Measurements from ENCODE around the gene PLAU.

DNA sequence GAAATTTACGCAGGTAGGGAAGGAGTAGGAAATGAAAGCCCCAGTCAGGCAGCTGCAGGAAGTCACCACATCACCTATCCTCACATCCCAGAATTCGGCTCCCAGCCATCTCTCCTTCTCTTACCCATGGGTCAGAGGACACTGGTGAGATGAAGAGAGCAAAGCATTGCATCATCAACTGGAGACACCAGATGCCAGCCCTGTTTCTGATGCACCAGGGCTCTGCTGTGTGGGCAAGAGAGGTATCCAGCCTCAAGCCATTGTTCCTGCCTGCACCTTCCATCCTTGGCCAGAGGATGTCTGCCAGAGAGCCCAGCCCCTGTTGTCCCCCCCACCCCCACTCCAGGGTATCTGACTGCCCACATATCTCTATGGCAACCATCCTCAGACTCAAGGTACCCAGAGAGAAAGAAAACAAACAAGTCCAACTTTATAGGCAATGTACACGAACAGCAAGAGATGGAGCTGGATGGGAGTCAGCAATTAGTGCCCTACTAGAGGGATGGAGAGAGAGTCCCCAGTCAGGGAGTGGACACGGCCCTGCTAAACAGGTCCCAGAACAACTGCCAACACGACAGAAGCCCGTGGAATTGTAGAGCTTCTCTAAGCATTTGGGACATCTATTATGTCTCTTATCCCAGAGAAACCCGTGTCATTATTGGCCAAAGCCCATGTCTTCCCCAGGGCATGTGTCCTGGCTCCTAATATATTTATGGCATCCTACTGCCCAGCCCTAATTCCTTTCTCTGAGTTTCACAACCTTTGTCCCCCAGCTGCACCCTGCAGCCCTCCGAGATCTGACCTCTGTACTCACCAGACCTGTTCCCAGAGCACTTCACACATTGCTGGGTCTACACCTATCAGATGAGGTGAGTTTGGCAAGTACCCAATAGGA, 39.4 kb upstream of the PLAU start:
- no peak for TF ChIP-seq FOXM1 (IDR thresholded peaks at IDR 0.05; ENCODE audit: borderline replicate concordance)
- TF ChIP-seq BHLHE40 (IDR thresholded peaks at IDR 0.05; ENCODE audit: borderline replicate concordance): no peak
- TF ChIP-seq FOXK2 (IDR thresholded peaks at IDR 0.05): no peak
- TF ChIP-seq FOXA1 (IDR thresholded peaks at IDR 0.05): no peak
- TF ChIP-seq ELF4 (IDR thresholded peaks at IDR 0.05): no peak
- TF ChIP-seq SUZ12 (IDR thresholded peaks at IDR 0.05): no peak
- TF ChIP-seq HDGF (IDR thresholded peaks at IDR 0.05; ENCODE audit: borderline replicate concordance): no peak
- no peak for TF ChIP-seq SP1 (IDR thresholded peaks at IDR 0.05)
- no peak for TF ChIP-seq ZNF384 (IDR thresholded peaks at IDR 0.05)

All from HEK293T (cell line).